GM04503 (cell line): Measurements from ENCODE around the gene DERA.
A peak's percentile ranks its signal among the peaks of the same experiment; 100 is the strongest.
"Not testable (repeated sequence)": the region's sequence is repeated elsewhere in the genome, so short reads cannot be mapped to it uniquely, and the experiment has no call there.

Experiments
- DNase-seq: peaks from one replicate; pipeline ENCODE4 v3.0.0-alpha.2; 2012; ENCODE audit warnings: low read depth

DERA gene

DNA sequence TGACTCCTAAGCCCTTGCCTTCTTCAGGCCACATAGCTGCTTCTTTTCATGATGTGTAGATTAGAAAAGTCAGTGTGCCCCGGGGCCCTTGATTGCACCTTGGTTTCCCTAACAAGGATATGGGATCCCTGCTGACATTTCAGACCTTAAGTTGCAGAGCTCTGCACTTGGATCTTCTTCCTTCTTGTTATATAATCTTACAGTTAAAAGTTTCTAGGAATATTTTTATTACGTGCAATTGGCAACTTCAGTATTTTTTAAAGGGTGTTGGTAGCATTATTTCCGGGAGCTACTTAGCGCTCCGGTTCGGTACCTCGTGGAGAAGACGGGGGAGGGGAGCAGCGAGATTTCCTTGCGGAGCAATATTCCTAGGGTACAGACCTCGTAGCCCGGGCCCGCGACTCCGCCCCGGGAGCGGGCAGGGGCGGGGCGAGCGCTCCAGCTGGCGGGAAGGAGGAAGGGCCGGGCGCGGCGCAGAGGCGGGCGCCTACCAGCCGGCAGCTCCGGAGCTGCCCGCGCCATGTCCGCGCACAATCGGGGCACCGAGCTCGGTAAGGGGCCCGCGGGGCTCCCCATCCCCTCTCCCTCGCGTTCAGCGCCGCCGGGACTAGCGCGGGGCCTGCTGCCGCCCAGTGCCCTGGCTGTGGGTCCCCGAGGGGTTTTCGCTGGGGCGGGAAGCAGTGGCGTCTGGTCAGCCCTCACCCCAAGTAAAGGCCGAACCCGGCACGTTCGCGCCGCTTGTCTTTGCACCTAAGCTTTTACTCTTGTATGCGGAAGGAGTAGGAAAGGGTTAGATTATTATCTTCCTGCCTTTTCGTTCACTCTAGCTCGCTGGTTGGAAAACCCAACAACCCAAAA, at the start of gene DERA:
TSS of gene DERA (plus strand) at position 469 of the 858 bp plus-strand sequence. CDS start at position 521, 52 bp downstream.
- peak; percentile 21 for DNase-seq

DNA sequence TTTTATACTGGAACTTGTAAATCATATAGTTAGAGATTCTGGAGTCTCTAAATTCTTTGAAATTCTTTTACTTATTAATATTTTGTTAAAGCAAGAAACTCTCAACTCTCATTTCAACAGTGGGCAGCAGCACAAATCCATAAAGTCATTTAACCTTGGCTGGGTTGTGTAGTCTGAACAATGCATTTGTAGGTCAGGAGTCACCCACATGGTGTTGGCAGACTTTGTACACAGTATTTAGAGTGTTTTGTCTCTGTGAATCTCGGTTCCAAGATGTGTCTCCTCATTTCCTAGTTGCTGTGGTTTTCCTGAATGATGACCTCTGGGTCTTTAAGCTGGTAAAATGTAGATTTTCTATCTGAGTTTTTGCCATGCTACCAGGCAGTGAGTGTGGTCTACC, 49.7 kb upstream of the DERA start:
- DNase-seq = no peak

DNA sequence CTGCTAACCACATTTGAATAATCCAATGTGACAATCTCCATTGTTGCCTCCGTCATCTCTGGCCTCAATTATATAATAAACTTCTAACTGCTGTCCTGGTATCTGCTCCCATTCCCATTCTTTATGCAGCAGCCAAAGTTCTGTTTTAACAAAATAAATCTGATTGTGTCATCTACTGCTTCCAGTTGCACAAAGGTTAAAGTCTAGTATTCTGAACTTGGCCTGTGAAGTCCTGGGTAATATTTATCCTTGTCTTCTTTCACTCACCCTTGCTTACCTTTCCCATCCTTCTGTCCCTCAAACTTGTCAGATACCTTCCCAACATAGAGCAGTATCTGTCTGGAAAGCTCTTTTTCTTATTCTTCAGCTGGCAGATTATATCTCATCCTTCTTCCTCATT, 48.3 kb upstream of the DERA start:
- no peak for DNase-seq

DNA sequence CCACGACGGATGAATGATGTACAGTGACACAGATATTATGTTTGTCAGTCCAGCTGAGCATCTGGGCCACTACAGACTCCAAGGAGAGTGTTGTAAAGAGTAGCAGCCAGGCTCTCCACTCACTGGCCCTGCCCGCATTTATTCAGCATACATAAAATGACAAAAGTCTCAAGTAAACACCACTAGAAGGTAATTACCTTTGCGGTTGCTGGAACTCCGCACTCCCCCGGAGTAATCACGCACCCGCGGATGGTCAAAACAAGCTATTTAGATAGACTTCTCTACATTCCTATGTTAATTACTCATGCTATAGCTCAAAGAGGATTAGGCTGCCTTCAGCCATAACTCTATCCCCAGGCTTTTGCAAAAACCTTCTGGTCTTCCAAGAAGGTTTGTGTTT, 47.8 kb upstream of the DERA start:
- no peak for DNase-seq

DNA sequence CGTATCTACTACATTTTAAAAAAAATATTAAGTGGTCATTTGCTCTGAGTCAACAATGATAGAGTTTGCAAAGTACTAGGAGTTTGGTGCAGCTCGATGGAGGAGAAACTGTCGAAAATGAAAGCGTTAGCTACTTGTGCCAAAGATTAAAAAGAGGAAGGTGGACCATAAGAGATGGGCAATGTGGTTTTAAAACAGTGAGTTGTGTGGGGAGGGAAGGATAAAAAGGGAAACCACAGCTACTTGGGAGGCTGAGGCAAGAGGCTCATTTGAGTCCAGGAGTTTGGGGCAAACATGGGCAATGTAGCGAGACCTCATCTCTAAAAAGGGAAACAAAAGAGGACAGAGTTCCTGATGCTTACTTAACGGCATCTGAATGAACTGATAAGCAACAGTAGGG, 47.1 kb upstream of the DERA start:
- DNase-seq = no peak

DNA sequence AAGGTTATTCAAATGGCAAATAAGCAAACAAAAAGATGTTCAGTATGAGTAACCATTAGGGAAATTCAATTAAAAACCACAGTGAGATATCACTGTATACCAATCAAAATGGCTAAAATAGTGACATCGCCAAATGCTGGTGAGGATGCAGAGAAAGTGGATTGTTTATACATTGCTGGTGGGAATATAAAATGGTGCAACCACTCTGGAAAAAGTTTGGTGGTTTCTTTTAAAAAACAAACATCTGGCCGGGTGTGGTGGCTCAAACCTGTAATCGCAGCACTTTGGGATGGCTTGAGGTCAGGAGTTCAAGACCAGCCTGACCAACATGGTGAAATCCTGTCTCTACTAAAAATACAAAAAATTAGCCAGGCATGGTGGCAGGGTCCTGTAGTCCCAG, 42.9 kb upstream of the DERA start:
- DNase-seq = no peak

DNA sequence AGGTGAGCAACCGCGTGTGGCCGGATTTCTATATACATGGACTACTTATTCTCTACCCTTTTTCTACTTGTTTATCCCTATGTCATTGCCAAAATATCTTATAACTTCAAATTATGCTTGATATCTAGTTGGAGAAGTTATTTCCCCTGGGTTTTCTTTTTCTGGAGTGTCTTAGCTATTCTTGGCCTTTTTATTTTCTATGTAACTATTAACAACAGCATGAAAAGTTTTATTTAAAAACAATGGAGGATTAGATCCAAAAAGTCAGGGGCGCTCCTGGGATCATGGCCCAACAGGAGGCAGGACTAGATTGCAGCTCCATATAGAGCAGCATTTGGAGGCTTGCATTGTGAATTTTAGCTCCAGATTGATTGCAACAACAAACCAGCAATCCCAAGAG, 37.6 kb upstream of the DERA start:
- no peak for DNase-seq

DNA sequence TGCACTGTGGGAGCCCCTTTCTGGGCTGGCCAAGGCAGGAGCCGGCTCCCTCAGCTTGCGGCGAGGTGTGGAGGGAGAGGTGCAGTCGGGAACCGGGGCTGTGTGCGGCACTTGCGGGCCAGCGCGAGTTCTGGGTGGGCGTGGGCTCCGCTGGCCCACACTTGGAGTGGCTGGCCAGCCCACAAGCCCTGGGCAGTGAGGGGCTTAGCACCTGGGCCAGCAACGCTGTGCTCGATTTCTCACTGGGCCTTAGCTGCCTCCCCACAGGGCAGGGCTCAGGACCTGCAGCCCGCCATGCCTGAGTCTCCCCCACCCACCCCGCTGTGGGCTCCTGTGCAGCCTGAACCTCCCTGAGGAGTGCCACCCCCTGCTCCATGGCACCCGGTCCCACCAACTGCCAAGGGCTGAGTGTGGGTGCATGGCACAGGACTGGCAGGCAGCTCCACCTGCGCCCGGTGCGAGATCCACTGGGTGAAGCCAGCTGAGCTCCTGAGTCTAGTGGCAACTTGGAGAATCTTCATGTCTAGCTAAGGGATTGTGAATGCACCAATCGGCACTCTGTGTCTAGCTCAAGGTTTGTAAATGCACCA, 36.5 kb upstream of the DERA start:
- not testable (repeated sequence) for DNase-seq

DNA sequence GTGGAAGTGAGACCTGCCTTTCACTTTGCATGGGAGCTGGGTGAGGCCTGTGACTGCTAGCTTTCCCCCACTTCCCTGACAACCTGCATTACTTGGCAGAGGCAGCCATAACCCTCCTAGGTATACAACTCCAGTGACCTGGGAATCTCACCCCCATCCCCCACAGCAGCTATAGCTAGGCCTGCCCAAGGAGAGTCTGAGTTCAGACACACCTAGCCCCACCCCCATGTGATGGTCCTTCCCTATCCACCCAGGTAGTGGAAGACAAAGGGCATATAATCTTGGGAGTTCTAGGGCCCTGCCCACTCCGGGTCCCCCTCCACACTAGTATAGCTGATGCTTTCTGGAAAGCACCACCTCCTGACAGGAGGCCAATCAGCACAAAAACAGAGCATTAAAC, 35.3 kb upstream of the DERA start:
- no peak for DNase-seq

DNA sequence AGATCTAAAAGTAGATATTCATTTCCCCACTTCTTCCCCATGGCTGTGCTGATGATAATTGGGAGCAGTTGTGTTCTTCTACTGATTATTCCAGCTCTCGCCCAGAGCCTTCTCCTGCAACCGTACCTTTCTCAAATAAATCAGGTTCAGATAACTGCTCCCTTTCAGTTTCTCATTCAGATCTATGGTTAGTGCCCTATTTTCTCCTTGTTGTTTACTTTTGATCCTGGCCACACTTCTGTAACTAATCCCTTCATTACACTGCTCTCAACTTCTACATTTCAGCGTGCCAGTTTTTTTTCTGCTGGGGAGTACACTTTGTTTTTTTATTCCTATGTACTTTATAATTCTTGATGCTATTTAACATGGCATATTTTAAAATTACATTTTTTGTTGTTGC, 31.7 kb upstream of the DERA start:
- no peak for DNase-seq

DNA sequence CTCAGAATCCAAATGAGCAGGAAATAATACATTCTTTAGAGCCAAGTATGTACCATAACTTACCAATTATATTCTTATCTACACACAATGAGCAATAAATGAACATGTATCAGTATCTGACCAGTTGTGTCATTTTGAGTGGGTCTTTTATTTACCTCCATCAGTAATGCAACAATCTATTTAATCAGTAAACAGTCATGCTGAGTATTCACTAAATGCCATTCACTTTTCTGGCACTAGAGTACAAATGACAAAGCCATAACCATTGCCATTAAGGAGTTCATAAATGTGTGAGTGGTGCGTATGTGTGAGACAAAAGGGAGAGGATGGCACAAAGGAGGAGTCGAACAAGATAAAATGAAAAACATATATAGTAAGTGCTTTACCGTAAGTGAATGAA, 30.4 kb upstream of the DERA start:
- DNase-seq = no peak

DNA sequence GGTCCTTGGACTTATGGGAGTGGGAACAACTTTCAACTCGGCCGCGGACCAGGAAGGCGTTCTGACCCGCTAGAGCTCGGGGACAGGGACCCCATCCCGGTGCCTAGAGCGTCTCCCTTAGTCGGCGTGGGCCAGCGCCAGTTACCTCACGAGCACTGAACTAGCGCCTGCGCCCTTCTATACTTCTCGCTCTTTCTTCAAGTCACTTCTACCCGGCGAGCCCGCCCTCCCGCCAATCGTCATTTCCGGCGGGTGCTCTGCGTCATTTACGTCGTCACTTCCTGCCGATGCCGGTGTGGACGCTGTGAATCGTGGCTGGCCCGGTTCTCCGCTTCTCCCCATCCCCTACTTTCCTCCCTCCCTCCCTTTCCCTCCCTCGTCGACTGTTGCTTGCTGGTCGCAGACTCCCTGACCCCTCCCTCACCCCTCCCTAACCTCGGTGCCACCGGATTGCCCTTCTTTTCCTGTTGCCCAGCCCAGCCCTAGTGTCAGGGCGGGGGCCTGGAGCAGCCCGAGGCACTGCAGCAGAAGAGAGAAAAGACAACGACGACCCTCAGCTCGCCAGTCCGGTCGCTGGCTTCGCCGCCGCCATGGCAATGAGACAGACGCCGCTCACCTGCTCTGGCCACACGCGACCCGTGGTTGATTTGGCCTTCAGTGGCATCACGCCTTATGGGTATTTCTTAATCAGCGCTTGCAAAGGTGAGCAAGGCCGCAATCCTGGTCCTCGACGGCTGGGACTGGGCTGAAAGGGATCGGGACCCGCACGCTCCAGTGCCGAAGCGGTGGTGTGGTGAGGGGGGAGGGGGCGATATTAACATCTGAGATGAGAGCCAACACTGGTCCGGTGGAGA, 28.8 kb upstream of the DERA start, which contains the start of gene STRAP:
TSS of gene STRAP (plus strand) at position 270 of the 854 bp plus-strand sequence. CDS start at position 591, 321 bp downstream.
- DNase-seq = peak; percentile 77

DNA sequence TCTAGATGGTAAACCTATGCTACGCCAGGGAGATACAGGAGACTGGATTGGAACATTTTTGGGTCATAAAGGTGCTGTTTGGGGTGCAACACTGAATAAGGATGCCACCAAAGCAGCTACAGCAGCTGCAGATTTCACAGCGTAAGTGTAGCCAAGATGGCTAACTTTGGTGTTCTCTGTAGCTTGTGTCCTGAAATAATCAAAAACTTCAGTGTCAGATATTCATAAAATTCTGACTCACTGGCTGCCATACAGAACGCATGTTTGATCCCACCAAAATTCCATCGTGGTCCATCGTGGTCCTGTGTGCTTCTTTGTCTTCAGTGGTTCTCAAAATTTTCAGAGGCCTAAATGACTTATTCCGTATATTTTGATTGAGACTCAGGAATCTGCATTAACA, 27.6 kb upstream of the DERA start:
- no peak for DNase-seq

DNA sequence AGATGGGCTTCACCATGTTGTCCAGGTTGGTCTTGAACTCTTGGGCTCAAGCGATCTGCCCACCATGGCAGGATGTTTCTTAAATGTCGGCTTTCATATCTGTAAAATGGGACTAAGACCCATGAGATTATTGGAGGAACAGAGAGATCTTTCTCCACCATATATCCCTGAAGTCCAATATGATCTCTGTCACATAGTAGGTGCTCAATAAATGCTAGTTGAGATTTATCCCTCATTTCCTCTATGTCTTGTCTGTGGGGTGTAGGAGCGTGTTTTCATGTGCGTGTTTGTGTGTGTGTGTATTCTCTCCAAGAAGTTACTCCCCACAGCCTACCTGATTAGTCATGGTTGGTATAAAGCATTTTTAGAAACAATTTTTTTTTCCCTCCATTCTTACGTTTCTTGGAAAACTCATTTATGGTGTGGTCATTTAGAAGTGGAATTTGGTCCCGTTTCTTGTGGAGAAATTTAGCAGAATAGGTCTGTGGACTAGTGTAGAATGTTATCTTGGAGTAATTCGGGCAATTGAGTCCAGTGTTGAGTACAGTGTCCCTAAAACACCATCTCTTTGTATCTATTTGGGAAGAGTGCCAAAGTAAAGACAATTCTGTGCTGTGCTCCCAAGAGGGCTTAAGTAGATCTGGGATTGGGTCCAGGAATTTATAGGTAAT, 24.6 kb upstream of the DERA start:
- DNase-seq = no peak

DNA sequence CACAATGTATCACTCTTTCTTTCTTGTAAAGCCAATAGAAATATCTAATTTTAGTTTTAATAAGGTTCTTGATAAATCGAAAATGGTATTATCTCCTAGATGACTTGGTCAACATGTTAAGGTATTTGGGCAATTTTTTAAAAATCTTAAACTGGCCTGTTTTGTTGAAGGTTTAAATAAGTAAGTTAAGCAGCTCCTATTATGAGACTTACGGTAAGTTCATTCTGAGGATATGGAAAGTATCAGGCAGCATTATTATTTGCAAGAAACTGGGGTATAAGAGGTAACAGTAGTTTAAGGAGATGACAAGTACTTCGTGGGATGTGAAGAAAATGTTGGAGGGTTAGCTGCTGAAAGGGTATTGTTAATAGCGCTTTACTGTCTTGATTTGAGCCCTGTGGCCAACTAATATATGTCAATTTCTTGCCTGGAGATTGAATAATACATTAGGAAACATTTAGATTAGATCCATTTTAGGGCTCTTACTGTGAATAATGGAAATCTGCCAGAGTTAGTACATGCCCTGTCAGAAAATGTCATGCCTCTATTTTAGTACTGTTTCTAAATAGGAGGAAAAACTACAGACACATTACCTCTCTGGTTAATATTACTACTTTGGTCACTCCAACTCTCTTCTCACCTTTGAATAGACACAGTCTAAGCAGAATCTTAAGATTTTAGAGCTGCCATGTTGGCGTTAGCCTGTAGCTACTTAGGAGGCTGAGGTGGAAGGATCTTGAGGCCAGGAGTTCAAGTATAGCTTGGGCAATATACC, 23.9 kb upstream of the DERA start:
- DNase-seq = no peak

DNA sequence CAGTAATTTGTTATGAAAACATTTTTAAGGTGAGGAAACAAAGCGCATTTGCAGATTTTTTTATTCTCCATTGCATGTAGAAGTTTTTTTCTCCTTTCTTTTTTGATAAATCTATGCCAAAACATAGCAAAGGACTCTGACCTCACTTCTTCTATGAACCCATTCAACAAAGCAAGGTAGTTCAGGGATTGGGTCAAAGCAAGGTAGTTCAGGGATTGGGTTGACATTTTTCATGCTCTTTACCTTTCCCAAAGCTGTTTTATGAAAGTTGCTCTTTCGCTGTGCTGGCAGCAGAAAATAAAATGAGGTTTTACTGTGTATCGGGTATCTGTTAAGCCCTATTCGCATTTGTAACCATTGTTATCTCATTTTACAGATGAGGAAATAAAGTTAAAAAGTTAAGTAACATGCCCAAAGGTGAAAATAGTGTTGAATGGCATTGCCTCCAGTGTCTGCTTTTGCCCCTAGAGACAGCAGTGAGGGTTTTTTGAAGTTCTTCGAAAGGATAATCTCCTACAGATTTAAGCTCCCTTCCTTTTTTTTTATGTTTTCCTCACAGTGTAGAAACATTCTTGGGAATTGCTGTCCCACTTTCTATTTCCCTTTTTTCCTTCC, 18.4 kb upstream of the DERA start:
- DNase-seq = no peak

DNA sequence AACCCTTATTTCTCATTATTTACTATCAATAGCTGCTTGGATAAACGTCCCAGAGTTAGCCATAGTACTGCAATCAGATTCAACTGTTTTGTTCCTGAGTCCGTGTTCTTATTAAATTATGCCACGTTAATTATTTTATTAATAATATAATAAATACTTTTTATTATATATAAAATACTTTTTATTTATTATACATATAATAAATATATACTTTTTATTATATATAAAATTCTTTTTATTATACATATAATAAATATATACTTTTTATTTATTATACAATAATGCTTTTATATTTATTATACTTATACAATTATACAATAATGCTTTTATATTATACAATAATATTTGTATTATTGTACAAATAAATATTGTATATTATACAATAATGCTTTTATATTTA, 17.9 kb upstream of the DERA start:
- no peak for DNase-seq

DNA sequence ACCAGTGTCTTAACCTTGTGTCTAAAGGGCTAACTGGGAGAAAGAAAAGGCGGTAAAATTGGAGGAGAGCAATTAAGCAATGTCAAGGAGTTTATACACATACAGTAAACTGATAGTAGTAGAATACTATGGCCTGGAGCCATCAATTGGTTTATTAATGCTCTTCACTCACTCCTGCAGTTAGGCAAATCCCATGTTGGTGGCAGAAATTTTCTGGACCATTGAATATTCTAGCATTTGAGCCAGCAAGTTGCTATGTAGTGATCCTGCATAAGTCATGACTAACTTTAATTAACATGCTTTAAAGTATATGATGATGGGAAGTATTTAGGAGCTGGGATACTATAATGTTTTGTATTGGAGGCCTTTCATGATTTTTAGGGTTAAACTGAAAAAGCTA, 14.3 kb upstream of the DERA start:
- no peak for DNase-seq

DNA sequence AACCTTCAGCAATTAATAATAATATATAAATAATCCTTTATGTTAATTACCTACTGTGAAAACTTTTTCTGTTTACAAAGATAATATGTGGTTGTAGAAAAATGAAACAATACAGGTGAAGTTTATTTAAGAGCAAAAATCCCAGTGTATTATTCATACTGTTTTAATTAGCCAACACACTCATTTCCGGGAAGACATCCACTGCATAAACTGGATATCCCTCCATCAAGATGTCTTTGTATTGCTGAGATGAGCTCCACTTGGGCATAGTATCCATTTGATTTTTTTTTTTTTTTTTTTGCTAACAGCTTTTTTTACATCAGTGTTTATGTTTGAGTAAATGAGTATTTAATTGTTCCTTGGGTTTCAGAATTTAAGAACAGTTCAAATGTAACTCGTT, 13.7 kb upstream of the DERA start:
- no peak for DNase-seq

DNA sequence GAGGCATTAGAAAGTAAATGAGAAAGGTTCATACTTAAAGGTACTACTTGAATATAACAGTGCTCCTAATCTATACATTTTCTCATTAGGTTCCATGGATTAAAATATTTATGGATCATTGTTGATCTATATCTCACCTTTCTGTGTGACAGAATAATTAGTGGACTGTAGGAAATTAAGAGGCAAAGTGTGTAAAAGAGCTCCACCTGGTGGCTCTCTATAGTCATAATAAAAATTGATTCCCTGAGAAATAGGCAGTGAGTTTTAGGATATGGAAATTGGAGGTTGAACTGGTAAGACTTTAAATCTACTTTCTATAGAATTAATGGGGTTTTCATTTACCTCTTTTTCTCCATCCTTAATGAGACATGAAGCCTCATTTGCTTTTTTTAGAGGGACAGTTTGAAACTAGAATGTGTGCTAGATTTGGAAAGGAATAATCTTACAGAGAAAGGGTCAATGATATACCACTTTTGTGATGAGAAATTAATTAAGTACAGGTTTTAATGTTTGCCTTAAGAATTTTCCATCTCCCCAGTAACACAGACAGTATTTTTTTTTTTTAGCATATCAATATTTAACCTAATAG, 11.8 kb upstream of the DERA start:
- no peak for DNase-seq
